HepG2 (cell line): Measurements from ENCODE around the gene ARL16. TPM values are rescaled to one million over a fixed set of nuclear protein-coding genes. Genes with fewer than 3 reads are reported as not detected.
A peak's percentile ranks its signal among the peaks of the same experiment; 100 is the strongest.

Experiments
- ATF7 ChIP-seq, 2 experiments: fragments of 450-650 bp in 1 of 2; sonication (generic) in 1 of 2; formaldehyde crosslinking in 1 of 2; IDR thresholded peaks; 2 replicates each; pipeline versions ENCODE4 v1.4.0 to v1.6.1; 2016 to 2020; ENCODE audit warnings: antibody characterized with exemption in 1 of 2, mild to moderate bottlenecking in 1 of 2, missing genetic modification reagents in 1 of 2
- GFI1 ChIP-seq: sonication (generic); formaldehyde crosslinking; IDR thresholded peaks from 2 replicates; pipeline ENCODE4 v1.5.0; 2020; ENCODE audit warnings: missing genetic modification reagents, mild to moderate bottlenecking, borderline replicate concordance
- HNF1B ChIP-seq: sonication (generic); formaldehyde crosslinking; IDR thresholded peaks from 2 replicates; pipeline ENCODE4 v1.5.1; 2020; ENCODE audit warnings: mild to moderate bottlenecking, moderate library complexity, missing genetic modification reagents
- LCORL ChIP-seq, 2 experiments: fragments of 450-650 bp in 1 of 2; sonication (generic) in 1 of 2; formaldehyde crosslinking in 1 of 2; IDR thresholded peaks; 2 replicates each; pipeline versions ENCODE4 v1.5.0 to v1.6.1; 2017 to 2020; ENCODE audit warnings: antibody characterized with exemption in 1 of 2, missing genetic modification reagents in 1 of 2
- PCBP1 ChIP-seq: fragments of 200-400 bp; formaldehyde crosslinking; IDR thresholded peaks from 2 replicates; pipeline ENCODE4 v1.6.1; 2017; ENCODE audit warnings: mild to moderate bottlenecking, low read depth, low read length, borderline replicate concordance
- PHB2 ChIP-seq: fragments of 450-650 bp; IDR thresholded peaks from 2 replicates; pipeline ENCODE4 v1.6.1; 2018; ENCODE audit not compliant: partially characterized antibody
- PHF21A ChIP-seq: sonication (generic); formaldehyde crosslinking; IDR thresholded peaks from 2 replicates; pipeline ENCODE4 v1.5.0; 2020; ENCODE audit warnings: mild to moderate bottlenecking, missing genetic modification reagents
- TEAD3 ChIP-seq: optimal IDR thresholded peaks from 2 replicates; pipeline ENCODE3; 2016; ENCODE audit warnings: borderline replicate concordance
- ZNF256 ChIP-seq: sonication (generic); formaldehyde crosslinking; conservative IDR thresholded peaks from 2 replicates; pipeline ENCODE4 v1.4.0; 2020; ENCODE audit warnings: missing genetic modification reagents
- ZNF331 ChIP-seq: sonication (generic); formaldehyde crosslinking; IDR thresholded peaks from 2 replicates; pipeline ENCODE4 v1.4.0; 2020; ENCODE audit warnings: missing genetic modification reagents
- ZNF446 ChIP-seq: sonication (generic); formaldehyde crosslinking; IDR thresholded peaks from 2 replicates; pipeline ENCODE4 v1.5.0; 2020; ENCODE audit warnings: mild to moderate bottlenecking, missing genetic modification reagents
- ZNF468 ChIP-seq: sonication (generic); formaldehyde crosslinking; IDR thresholded peaks from 2 replicates; pipeline ENCODE4 v1.8.0; 2022; ENCODE audit warnings: mild to moderate bottlenecking, moderate library complexity, missing genetic modification reagents
- ZNF646 ChIP-seq: sonication (generic); formaldehyde crosslinking; IDR thresholded peaks from 2 replicates; pipeline ENCODE4 v1.9.0; 2021; ENCODE audit warnings: mild to moderate bottlenecking, missing genetic modification reagents
- ZNF768 ChIP-seq: sonication (generic); formaldehyde crosslinking; IDR thresholded peaks from 2 replicates; pipeline ENCODE4 v1.4.0; 2020; ENCODE audit warnings: missing genetic modification reagents
- ZNF775 ChIP-seq: sonication (generic); formaldehyde crosslinking; IDR thresholded peaks from 2 replicates; pipeline ENCODE4 v1.4.0; 2020; ENCODE audit warnings: missing genetic modification reagents, mild to moderate bottlenecking, moderate library complexity, borderline replicate concordance
- ZNF816 ChIP-seq: sonication (generic); formaldehyde crosslinking; IDR thresholded peaks from 2 replicates; pipeline ENCODE4 v1.8.0; 2022; ENCODE audit warnings: missing genetic modification reagents, mild to moderate bottlenecking, borderline replicate concordance
- ZNF891 ChIP-seq: sonication (generic); formaldehyde crosslinking; IDR thresholded peaks from 2 replicates; pipeline ENCODE4 v1.5.0; 2020; ENCODE audit warnings: mild to moderate bottlenecking, missing genetic modification reagents
- ZSCAN30 ChIP-seq: sonication (generic); formaldehyde crosslinking; IDR thresholded peaks from 2 replicates; pipeline ENCODE4 v1.5.0; 2020; ENCODE audit warnings: mild to moderate bottlenecking, missing genetic modification reagents
- ZUFSP ChIP-seq: sonication (generic); formaldehyde crosslinking; IDR thresholded peaks from 2 replicates; pipeline ENCODE4 v1.9.0; 2021; ENCODE audit warnings: missing genetic modification reagents, mild to moderate bottlenecking, borderline replicate concordance
- polyA plus RNA-seq, 8 experiments: library from polyadenylated mRNA; depleted of rRNA in 3 of 8; stranded (reverse) in 7 of 8; unstranded in 1 of 8; fragments of >200 nt; fragmentation: Illumina TruSeq in 4 of 8; extraction: Trizol in 4 of 8; gene quantifications; 2 replicates each; pipeline versions ENCODE4 v1.2.1 to v1.2.3, GENCODE V29; 2011 to 2016; ENCODE audit warnings: low read depth in 4 of 8, missing spikeins in 1 of 8, mixed read lengths in 1 of 8; ENCODE audit not compliant: insufficient read depth in 1 of 8
- total RNA-seq, 5 experiments: library from RNA; depleted of rRNA; stranded (reverse); fragments of >200 nt; fragmentation: Illumina TruSeq; extraction: Trizol; gene quantifications; 2 replicates each; pipeline ENCODE4 v1.2.3, GENCODE V29; 2016; ENCODE audit warnings: low read depth in 1 of 5

The ARL16 gene
- total and polyA plus RNA-seq, 2 of the 13 experiments (the other 11 are each of a cell fraction or from before 2014, with no cell fraction given): 20.8 to 30.8 TPM

GRCh38 chr17:81659038-81659437 lies 24.6 kb downstream of the ARL16 start (continued):
- TF ChIP-seq ZUFSP (no peak), ZNF646 (CRISPR knock-in tag) (no peak), PHB2 (no peak), ZNF468 (no peak), ZSCAN30 (CRISPR knock-in tag) (no peak), ZNF891 (CRISPR knock-in tag) (no peak), GFI1 (CRISPR knock-in tag) (no peak), PCBP1 (no peak), ATF7 (IDR thresholded peaks at IDR 0.05) (no peak), ATF7 (CRISPR knock-in tag; IDR thresholded peaks at IDR 0.05) (no peak), ZNF816 (CRISPR knock-in tag) (no peak), HNF1B (CRISPR knock-in tag) (no peak), ZNF446 (no peak), ZNF768 (CRISPR knock-in tag) (no peak), ZNF331 (peak; percentile 11; the same call in 1 of the 2 replicates), ZNF256 (CRISPR knock-in tag) (no peak), TEAD3 (CRISPR knock-in tag) (peak; percentile 96), LCORL (IDR thresholded peaks at IDR 0.05) (no peak), LCORL (CRISPR knock-in tag; IDR thresholded peaks at IDR 0.05) (peak; percentile 78; the same call in 1 of the 2 replicates), PHF21A (CRISPR knock-in tag) (peak; percentile 41; the same call in 1 of the 2 replicates), ZNF775 (no peak)
